NCI-H1048 (cell line): ENCODE data around the gene UBE2S.
"Not testable (repeated sequence)": the region's sequence is repeated elsewhere in the genome, so short reads cannot be mapped to it uniquely, and the experiment has no call there.

Experiments used
- DNase-seq: peaks from one replicate; lab custom pipeline; 2025; lab: John Stamatoyannopoulos, UW

The UBE2S gene

DNA sequence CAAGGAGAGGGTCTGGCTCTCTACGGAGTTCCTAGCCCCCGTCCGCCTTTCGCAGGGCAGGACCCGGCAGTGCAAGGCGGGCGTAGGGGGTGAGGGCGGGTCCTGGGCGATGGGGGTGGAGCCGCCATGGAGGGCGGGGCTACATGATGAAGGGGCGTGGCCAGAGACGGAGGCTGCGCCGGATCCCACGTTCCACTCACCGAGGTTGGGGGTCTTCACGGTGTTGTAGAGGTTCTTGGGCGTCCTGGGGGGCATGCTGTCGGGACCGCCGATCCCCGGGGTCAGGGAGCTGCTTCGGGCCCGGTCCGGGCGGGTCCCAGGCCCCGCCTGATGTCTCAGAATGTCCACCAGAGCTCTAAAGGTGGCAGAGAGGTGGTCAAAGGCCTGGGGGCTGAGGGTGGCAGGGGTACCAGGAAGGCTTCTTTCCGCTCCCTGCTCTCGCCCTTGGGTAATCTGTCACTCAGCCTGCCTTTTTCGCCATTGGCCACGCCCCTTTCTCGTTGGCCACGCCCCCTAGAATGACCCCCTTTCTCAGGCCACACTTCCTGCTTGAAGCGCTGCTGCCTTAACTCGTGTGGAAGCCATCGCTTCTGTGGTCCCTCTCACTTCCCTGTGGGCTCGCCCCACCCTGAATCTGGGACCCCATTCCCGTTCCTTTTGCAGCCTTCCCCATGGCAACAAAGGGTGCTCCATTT is 33.0 kb upstream of the UBE2S start:
- DNase-seq = no peak

DNA sequence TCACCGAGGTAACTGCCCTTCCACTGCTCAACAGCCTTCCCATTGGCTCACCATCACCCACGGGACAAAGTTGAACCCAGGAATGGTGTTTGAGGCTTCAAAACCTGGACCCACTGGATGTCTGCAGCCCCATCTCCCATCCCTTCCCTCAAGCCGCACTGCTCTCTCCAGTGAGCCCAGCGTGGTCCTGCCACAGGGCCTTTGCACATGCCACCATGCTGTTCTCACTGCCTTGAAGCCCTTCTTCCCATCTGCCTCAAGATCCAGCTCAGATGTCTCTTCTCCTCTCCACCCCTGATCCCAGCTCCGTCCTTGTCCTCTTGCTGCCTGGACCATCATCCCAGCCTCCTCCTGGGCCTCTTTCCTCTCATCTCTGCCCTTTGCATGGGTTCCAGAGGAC is 31.5 kb upstream of the UBE2S start:
- no peak for DNase-seq

DNA sequence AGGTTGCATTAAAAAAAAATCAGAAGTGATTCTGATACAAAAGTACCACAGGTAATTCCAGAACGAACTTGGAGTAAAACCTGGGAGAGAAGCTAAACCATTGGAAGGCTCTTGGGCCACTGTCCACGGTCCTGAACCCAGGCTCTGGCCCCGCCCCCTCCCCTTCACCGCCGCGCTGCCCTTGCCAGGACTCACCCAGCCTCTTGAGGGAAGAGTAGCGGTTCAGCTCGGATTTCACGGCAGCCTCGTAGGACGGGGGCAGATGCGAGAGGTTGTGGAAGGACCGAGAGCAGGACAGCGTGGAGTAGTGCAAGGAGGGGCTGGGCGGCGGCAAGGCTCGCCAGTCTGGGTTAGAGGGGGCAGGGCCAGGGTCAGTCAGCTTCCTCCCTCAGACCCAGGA is 29.8 kb upstream of the UBE2S start:
- peak; percentile 39 for DNase-seq

DNA sequence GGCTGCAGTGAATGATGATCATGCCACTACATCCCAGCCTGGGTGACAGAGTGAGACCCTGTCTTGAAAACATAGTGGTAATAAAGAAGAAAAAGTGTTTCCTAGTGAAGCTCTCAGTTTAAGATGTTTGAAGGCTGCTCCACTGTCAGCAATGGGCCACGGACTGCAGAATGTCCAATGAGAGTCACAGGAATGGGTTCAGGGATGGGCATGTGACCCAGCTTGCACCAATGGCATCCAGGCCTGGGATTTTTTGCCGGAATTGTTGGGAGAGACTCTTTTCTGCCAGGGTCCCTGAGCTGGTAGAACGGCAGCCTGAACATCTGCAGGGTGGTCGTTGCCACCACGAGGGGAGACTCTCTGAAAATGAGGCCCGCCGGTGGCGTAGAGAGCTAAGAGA is 29.3 kb upstream of the UBE2S start:
- DNase-seq = no peak

DNA sequence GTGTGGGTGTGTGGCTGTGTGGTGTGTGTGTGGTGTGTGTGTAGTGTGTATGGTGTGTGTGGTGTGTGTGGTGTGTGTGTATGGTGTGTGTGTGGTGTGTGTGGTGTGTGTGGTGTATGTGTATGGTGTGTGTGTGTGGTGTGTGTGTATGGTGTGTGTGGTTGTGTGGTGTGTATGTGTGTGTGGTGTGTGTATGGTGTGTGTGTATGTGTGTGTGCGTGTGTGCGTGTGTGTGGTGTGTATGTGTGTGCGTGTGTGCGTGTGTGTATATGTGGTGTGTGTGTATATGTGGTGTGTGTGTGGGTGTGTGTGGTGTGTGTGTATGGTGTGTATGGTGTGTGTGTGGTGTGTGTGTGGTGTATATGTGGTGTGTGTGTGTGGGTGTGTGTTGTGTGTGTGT is 27.4 kb upstream of the UBE2S start:
- no peak for DNase-seq

DNA sequence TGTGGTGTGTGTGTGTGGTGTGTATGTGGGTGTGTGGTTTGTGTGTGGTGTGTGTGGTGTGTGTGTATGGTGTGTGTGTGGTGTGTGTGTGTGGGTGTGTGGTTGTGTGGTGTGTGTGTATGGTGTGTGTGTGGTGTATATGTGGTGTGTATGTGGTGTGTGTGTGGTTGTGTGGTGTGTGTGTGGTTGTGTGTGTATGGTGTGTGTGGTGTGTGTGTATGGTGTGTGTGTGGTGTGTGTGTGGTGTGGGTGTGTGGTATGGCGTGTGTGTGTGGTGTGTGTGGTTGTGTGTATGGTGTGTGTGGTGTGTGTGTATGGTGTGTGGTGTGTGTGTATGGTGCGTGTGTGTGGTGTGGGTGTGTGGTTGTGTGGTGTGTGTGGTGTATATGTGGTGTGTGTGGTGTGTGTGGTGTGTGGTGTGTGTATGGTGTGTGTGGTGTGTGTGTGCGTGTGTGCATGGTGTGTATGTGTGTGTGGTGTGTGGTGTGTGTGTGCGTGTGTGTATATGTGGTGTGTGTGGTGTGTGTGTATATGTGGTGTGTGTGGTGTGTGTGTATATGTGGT is 26.9 kb upstream of the UBE2S start:
- DNase-seq = no peak

DNA sequence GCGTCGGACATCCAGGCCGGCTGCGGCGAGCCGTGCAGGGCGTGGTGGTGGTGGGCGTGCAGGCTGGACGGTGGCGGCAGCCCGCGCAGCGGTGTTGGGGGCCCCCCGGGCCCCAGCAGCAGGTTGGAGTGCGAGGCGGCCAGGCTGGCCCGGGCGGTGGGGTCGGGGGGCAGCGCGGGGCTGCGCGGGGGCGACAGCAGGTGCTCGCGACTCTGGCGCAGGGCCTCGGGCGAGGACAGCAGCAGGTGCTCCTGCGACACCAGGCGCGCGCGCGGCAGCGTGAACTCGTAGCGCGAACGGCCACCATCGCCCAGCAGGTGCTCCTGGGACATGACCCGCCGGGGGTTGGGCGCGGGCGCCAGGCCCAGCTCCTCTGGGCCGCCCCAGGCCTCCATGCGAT is 25.7 kb upstream of the UBE2S start:
- no peak for DNase-seq

DNA sequence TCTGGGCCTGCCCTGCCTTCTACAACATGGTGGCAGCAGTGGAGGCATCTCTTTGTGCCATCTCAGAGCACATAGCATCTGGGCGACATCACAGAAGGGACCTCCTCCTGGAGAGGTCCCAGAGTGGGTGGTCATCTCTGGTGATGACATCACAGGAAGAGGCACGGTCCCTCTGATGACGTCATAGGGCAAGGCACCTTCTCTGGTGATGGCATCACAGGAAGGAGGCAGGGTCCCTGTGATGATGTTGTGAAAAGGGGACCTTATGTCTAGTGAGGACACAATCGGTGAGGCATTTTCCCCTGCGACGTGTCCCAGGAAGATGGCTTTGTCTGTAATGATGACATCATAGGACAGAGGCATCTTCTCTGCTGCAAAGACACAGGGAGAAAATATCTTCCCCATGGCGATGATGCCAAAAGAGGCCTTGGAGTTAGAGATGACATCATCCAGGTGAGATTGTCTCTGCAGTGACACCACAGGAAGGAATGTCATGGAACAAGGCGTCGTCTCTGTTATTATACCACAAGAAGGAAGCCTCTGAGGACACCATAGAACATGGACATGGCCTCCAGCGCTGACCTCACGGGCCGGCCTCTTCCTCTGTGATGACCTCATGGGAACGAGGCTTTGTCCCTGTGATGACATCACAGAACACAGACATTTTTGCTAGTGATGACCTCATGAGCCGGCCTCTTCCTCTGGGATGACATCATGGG is 24.8 kb upstream of the UBE2S start:
- no peak for DNase-seq

DNA sequence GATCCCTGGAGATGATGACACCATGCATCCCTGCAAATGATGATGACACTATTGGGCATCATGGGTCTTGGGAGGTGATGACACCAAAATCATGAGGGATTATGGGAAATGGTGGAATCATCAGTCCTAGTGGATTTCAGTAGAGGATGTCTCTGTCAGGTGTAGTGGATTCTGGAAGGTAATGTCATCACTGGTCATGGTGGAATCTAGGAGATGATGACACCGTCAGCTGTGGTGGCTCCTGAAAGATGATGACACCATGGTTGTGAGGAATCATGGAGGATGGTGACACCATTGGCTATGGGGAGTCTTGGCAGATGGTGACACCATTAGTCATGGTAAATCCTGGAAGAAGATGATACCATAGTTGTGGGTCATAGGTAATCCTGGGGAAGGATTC is 23.6 kb upstream of the UBE2S start:
- no peak for DNase-seq

DNA sequence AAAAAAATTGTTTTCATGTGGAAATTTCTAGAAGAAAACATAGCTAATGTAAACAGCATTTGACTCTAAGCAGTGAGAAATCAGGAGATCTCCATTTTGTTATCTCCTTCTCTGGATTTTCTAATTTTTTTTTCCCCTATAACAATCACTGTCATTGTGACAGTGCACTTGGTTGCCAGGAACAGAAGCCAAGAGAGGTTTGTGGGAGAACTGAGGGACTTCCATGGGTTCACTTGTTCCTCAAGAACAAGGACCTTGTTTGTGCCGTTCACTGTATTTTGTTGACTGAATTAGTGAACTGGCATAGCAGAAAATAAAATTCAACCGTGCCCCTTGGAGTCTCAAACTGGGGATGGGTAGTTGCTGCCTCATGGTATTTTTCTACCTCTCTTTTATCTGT is 18.5 kb upstream of the UBE2S start:
- DNase-seq = no peak

DNA sequence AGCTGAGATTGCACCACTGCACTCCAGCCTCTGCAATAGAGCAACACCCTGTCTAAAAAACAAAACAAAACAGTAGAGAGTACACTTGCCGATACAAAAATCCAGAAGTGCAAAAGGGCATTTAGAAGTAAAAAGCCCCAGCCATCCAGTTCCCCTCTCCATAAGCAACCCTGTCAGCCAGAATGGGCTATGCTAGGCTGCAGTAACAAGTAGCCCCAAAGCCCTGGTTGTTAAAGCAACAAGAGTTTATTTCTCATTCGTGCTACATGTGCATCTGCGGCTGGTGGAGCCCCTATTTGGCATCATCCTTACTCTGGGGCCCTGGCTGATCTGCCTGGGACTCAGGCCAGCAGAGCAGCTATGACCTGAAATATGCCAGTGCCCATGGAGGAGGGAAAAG is 16.9 kb upstream of the UBE2S start:
- DNase-seq = no peak

DNA sequence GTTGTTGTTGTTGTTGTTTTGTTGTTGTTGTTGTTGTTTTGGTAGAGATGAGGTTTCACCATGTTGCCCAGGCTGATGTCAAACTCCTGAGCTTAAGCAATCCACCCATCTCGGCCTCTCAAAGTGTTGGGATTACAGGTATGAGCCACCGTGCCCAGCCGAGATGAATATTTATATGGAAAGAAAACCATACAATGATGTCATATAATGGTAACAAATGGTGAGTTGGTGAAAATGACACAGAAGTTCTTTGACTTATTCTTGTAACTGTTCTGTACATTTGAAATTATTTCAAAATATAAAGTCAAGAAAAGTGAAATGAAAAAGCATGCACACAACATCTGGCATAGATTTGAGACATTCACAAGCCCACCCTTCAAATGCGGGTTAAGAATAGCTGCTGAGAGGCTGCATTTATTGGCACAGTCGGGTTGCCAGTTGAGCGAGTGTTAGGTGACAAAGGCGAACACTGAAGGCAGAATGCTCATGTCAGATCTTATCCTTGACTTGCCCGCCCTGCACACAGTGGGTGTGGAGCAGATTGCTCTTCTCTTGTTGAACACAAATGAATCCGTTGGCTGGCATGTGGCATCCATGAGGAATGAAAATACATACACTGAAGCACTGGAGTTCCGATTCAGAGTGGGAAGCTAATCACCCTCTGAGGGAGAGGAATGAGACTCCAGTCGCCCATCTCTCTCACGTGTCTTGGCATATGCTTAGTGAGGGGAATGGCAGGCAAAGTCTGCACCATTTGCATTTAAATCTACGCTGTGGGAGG is 15.8 kb upstream of the UBE2S start:
- no peak for DNase-seq

DNA sequence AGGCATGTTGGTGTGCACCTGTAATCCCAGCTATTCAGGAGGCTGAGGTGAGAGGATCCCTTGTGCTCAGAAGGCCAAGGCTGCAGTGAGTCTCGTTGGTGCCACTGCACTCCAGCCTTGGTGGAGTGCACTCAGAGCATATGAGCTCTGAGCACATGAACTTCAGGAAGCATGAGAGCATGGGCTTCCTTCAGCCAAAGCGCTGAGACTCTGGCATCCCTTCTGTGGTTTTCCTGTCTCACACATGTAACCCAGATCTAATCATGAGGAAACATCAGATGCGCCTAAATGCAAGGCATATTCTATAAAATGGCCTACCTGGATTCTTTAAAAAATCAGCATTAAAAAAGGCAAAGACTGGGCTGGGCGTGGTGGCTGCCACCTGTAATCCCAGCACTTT is 13.7 kb upstream of the UBE2S start:
- DNase-seq = not testable (repeated sequence)

DNA sequence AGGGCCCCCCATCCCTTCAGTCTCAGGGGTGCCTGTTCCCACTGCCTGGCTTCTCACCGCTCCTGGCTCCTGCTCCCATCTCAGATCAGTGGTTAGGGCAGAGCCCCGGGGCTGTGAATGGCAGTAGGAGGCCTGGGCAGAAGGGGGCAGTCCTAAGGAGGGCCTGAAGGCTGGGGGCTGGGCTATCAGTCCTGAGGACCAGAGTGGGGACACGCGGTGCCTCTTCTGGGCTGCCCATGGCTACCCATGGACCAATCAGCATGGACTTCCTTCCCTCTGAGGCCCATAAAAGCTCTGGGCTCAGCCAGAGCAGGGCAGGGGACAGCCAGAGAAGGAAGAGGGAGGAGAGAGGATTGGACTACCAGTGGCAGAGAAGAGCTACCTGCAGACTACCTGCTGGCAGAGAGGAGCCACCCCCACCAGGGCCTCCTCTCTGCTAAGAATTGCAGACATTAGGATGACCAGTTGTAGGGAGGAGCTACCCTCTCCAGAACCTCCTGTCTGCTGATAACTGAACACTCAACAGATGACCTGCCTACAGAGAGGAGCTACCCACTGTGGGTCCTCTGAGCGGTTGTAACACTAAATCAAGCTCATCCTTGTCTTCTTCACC is 12.1 kb upstream of the UBE2S start:
- DNase-seq = no peak

DNA sequence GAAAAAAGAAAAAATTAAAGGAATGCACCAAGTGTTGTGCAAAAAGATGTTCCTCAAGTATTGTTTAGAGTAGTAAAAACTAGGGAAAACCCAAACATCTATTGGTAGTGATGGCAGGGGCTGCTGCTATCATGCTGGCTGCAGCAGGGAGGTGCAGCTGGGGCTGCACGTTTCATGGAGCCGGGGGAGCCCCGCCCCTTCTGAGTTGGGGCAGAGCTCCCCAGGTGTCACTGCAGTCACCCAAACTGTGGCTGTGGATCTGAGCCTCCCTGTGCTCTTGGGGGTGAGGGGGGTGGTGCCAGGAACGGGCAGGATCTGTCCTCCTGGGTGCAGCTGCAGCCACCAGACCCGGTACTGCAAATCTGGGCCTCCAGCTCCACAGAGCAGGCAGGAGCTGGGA is 11.5 kb upstream of the UBE2S start:
- no peak for DNase-seq

DNA sequence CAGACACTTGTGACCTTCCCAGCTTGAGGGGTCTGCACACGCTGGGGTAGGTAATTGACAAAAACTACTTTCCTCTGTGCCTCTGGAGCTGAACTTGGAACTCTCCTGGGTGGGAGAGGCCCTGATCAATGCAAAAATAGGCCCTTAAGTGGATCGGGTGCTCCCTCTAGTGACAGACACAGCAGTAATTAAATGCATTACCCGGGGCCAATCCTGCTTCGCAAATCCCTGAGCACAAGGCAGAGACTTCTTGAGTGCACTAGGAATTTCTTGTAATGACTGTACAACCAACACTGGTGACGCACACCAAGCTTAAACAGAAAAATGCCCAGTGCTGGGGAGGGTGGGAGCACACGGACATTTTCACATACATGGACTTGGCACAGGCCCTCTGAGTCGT is 10.6 kb upstream of the UBE2S start:
- no peak for DNase-seq

DNA sequence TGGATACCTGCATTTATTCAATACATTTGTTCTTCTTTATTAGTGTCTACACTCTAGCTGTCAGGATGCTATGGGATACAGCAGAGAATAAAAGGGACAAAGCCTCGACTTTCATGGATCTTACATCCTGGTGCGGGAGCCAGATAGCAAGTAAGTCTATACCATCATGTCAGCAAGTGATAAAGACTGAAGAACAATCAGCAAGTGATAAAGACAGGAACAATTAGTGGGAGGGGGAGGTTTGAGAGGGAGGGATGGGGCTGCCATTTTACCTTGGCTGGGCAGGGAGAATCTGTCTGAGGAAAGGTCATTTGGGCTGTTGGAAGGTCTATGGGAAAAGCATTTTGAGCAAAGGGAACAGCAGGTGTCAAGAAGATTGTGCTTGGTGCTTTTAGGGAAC is 2.6 kb upstream of the UBE2S start:
- DNase-seq = no peak

DNA sequence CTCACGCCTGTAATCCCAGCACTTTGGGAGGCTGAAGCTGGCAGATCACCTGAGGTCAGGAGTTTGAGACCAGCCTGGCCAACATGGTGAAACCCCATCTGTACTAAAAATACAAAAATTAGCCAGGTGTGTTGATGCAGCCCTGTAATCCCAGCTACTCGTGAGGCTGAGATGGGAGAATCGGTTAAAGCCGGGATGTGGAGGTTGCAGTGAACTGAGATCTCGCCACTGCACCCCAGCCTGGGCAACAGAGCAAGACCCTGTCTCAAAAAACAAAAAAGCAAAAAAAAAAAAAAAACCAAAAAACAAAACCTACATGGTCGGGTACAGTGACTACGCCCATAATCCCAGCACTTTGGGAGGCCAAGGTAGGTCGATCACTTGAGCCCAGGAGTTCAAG is 1.6 kb upstream of the UBE2S start:
- not testable (repeated sequence) for DNase-seq

DNA sequence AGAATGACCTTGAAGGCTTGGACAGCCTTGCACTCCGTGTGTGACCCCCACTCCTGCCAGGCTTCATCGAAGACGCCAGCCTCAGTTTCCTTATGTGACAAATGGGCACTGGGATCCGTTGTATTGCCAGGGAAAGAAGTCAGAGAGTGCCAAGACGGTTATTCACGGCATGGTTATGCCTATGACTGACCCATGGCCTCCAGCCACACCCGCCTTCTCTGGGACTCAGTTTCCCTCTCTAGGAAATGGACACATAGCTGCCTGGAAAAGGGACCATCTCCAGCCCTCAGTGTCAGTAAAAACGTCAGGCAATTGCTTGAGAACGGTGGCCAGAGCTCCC is 915 bp upstream of the UBE2S start:
- DNase-seq = no peak

DNA sequence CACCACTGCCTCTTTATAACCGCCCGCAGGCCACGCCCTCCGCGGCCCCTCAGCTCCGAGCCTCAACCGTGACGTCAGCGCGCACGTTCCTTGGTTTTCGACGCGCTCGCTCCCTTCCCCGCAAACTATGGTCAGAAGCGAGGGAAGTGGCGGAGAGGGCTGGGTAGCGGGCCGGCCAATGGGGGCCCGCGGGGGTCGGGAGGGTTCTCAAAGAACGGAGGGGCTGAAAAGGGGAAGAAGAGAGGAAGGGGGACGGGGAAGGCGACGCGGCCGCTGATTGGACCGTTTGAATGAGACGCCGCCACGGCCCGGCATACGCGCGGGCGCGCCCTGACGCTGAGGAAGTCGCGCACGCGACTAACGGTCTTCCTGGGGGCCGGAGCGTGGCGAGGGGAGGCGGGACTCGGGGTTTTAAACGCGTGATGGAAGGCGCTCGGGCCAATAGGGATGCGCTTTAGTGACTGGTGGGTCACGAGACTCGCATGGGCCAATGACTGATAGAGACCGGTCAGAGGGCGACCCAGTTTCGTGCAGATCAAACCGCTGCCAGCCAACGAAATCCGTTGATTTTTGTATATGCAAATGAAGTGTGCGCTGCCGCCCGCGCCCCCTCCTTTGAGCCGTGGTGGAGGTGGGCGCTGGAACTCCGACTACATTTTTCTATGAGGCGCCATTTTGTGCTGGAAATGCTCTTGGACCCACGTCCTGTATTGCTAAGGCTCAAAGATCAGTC is 378 bp upstream of the UBE2S start:
- peak; percentile 98 for DNase-seq

DNA sequence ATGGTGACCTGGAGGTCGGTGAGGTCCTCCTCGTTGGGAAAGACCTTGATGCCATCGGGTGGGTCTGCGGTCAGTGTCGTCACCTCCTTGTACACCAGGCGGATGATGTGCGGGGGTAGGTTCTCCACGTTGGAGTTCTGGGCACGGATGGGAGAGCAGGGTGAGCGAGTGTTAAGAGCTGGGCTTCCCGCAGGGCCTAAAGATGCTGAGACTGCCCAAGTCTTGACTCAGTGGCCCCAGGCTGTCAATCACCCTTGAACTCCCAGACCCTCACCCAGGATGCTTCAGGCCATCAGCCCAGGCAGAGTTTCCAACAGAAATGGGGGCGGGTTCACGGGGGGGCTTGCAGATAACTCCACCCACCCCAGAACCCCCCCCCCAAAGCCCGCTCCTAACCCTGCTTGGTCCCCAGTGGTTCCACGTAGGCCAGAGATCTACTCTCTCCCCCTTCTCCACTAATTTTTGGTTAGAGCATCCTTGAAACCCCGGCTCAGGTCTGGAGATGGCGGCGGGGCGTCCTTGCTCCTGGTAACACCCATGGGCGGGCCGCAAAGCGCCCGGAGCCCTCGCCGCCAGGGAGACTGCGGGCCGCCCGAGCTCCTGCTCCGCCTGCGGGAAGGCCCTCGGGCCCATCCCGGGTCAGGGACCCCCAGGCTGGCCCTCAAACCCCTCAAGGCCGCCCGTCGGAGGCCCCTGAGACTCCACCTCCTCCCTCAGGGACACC is 600 bp downstream of the UBE2S start:
- no peak for DNase-seq
